NCI-H510A (cell line): Measurements from ENCODE around the gene EFNB3.

ENCODE experiments used
- DNase-seq: peaks from one replicate; lab custom pipeline; 2025; lab: John Stamatoyannopoulos, UW

The EFNB3 gene

GRCh38 chr17:7717756-7718350, 12.9 kb downstream of the EFNB3 start:
- DNase-seq, result no peak

- DNase-seq, result no peak
Observed at GRCh38 chr17:7719661-7720060, 14.7 kb downstream of the EFNB3 start.

GRCh38 chr17:7720125-7720524, 15.1 kb downstream of the EFNB3 start:
- DNase-seq, result no peak

- DNase-seq, result no peak
Observed at GRCh38 chr17:7721612-7722011, 16.6 kb downstream of the EFNB3 start.

GRCh38 chr17:7727886-7728285, 22.9 kb downstream of the EFNB3 start:
- DNase-seq, result no peak

GRCh38 chr17:7729816-7730215, 24.8 kb downstream of the EFNB3 start:
- DNase-seq, result no peak

GRCh38 chr17:7732981-7733539, 28.1 kb downstream of the EFNB3 start:
- no peak for DNase-seq

GRCh38 chr17:7737601-7738000, 32.6 kb downstream of the EFNB3 start:
- DNase-seq, result no peak

- no peak for DNase-seq
Observed at GRCh38 chr17:7739746-7740145, 34.7 kb downstream of the EFNB3 start.

GRCh38 chr17:7740481-7741001, 35.5 kb downstream of the EFNB3 start:
- no peak for DNase-seq

- DNase-seq, result no peak
Observed at GRCh38 chr17:7742729-7743128, 37.7 kb downstream of the EFNB3 start.

GRCh38 chr17:7744416-7744815, 39.4 kb downstream of the EFNB3 start:
- DNase-seq, result no peak

- DNase-seq, result no peak
Observed at GRCh38 chr17:7745748-7746470, 40.9 kb downstream of the EFNB3 start.

- DNase-seq, result no peak
Observed at GRCh38 chr17:7747635-7748071, 42.7 kb downstream of the EFNB3 start.

GRCh38 chr17:7748076-7748775, 43.2 kb downstream of the EFNB3 start:
- DNase-seq, result no peak

GRCh38 chr17:7750321-7750821, 45.4 kb downstream of the EFNB3 start:
- DNase-seq, result no peak

GRCh38 chr17:7754656-7755055, 49.7 kb downstream of the EFNB3 start:
- no peak for DNase-seq

GRCh38 chr17:7755095-7755890, 50.3 kb downstream of the EFNB3 start:
- no peak for DNase-seq

- DNase-seq, result no peak
Observed at GRCh38 chr17:7756968-7757367, 52.0 kb downstream of the EFNB3 start.
